ENCODE data around the gene PPP1R14B. TPM values are rescaled to one million over a fixed set of nuclear protein-coding genes. Genes with fewer than 3 reads are reported as not detected.

The PPP1R14B gene
- total and polyA plus RNA-seq, 2 of the 13 experiments (the other 11 are each of a cell fraction or from before 2014, with no cell fraction given): 110 to 148 TPM

- TF ChIP-seq ZNF552 (CRISPR knock-in tag; IDR thresholded peaks at IDR 0.05; ENCODE audit: borderline replicate concordance): no peak
- TF ChIP-seq SRF (IDR thresholded peaks at IDR 0.05; ENCODE audit: low read depth, low read length): no peak
- TF ChIP-seq E2F5 (CRISPR knock-in tag; conservative IDR thresholded peaks at IDR 0.05): no peak
- TF ChIP-seq CBFB (CRISPR knock-in tag; IDR thresholded peaks at IDR 0.05): no peak
- no peak for TF ChIP-seq ZNF746 (CRISPR knock-in tag; IDR thresholded peaks at IDR 0.05)
- no peak for TF ChIP-seq ZIK1 (CRISPR knock-in tag; IDR thresholded peaks at IDR 0.05; ENCODE audit: borderline replicate concordance, low read depth)
- TF ChIP-seq ZFYVE20 (CRISPR knock-in tag; IDR thresholded peaks at IDR 0.05; ENCODE audit: borderline replicate concordance, low read depth): no peak
- TF ChIP-seq ZNF362 (CRISPR knock-in tag; IDR thresholded peaks at IDR 0.05; ENCODE audit: borderline replicate concordance): no peak
- TF ChIP-seq ZNF597 (CRISPR knock-in tag; IDR thresholded peaks at IDR 0.05): no peak
- no peak for TF ChIP-seq STAT6 (CRISPR knock-in tag; IDR thresholded peaks at IDR 0.05; ENCODE audit: borderline replicate concordance)
- TF ChIP-seq ZKSCAN5 (CRISPR knock-in tag; IDR thresholded peaks at IDR 0.05): no peak
- TF ChIP-seq ZNF780A (CRISPR knock-in tag; IDR thresholded peaks at IDR 0.05): no peak
- no peak for TF ChIP-seq HMG20B (CRISPR knock-in tag; conservative IDR thresholded peaks at IDR 0.05)
- TF ChIP-seq CREB3 (CRISPR knock-in tag; IDR thresholded peaks at IDR 0.05): no peak
- TF ChIP-seq SIX1 (CRISPR knock-in tag; IDR thresholded peaks at IDR 0.05; ENCODE audit: borderline replicate concordance): no peak
- H3K27me3 ChIP-seq (ENCODE audit: control insufficient read depth in 1 of 2, insufficient read depth in 2 of 2, low read length in 2 of 2): peaks cover 38 to 94% of the 10 kb centered on the region in 2 experiments
These were observed 49.0 kb upstream of the PPP1R14B start for GRCh38 chr11:64295760-64296159.

More at GRCh38 chr11:64295760-64296159, 49.0 kb upstream of the PPP1R14B start:
- peaks cover 15% of the 10 kb centered on the region for H3K4me1 ChIP-seq (ENCODE audit: insufficient read depth, low read length)
- H3K4me2 ChIP-seq (ENCODE audit: low read depth, low read length): no peak overlapping the region
- in situ Hi-C loops (cut with HindIII; ENCODE audit: extremely low pct_ligation_motif_present, low pct_unique_long_range_greater_than_20kb) (no loop called here), intact Hi-C loops (cut with micrococcal nuclease; ENCODE audit: unreplicated experiment) (no loop called here)
- CTCF ChIA-PET (ENCODE audit: low intra/inter-chr PET ratio, low total read pairs): no interaction called here
- no peaks in the 10 kb centered on the region for H3K9me3 ChIP-seq (ENCODE audit: low read length)
- no TSS peak for BruUV-seq (replicated peaks)
- no peak for DNase-seq (ENCODE audit: low spot score)
- no peaks in the 10 kb centered on the region for H3K36me3 ChIP-seq (replicated peaks in 1 of 2; ENCODE audit: control insufficient read depth in 1 of 2, insufficient read depth in 2 of 2, low read length in 2 of 2)
- no peaks in the 10 kb centered on the region for H3K79me2 ChIP-seq (ENCODE audit: insufficient read depth, low read length)
- 27% methylated on average over 4 of the region's 4 CpGs for WGBS (ENCODE audit: low lambda C conversion rate)
- 0 out of 2 replicates have a peak, but pooled peaks cover 5% of the 10 kb centered on the region for H4K20me1 ChIP-seq (ENCODE audit: insufficient read depth, low read length)
- no peak for ATAC-seq
- POLR2A ChIA-PET: no interaction called here
- FAIRE-seq: no peak
- no peak overlapping the region for H3K27ac ChIP-seq (ENCODE audit: extremely low read length, insufficient read depth, low read length)
- no peak overlapping the region for H2AFZ ChIP-seq (ENCODE audit: low read length)
- H3K4me3 ChIP-seq (replicated peaks in 1 of 3; ENCODE audit: insufficient read depth in 1 of 3, low read depth in 2 of 3, low read length in 3 of 3): no peak overlapping the region
- no peak overlapping the region for H3K9ac ChIP-seq (ENCODE audit: insufficient read depth, low read depth, low read length)

Measured in HepG2 (cell line).